HG03558 (cell line): ENCODE measurements around the gene ENPP6.
"Not testable (repeated sequence)": the region's sequence is repeated elsewhere in the genome, so short reads cannot be mapped to it uniquely, and the experiment has no call there.

ENCODE experiments used
- ATAC-seq: cut with Tn5 transposase; IDR thresholded peaks from one replicate; pipeline ENCODE4 v1.9.1; 2021; ENCODE audit warnings: moderate number of reproducible peaks; ENCODE audit not compliant: unreplicated experiment; ENCODE audit errors: extremely low read depth

ENPP6 gene

GRCh38 chr4:184153781-184154180, 63.9 kb downstream of the ENPP6 start:
- ATAC-seq: no peak

GRCh38 chr4:184151988-184152485, 65.6 kb downstream of the ENPP6 start:
- ATAC-seq: no peak

GRCh38 chr4:184150102-184150839, 67.4 kb downstream of the ENPP6 start:
- no peak for ATAC-seq

GRCh38 chr4:184148738-184149637, 68.7 kb downstream of the ENPP6 start:
- no peak for ATAC-seq

GRCh38 chr4:184147858-184148737, 69.6 kb downstream of the ENPP6 start:
- no peak for ATAC-seq

GRCh38 chr4:184146951-184147350, 70.7 kb downstream of the ENPP6 start:
- ATAC-seq: no peak

- no peak for ATAC-seq
Observed at GRCh38 chr4:184145596-184145995, 72.1 kb downstream of the ENPP6 start.

GRCh38 chr4:184143770-184144564, 73.7 kb downstream of the ENPP6 start:
- no peak for ATAC-seq

- no peak for ATAC-seq
Observed at GRCh38 chr4:184142121-184143000, 75.3 kb downstream of the ENPP6 start.

- not testable (repeated sequence) for ATAC-seq
Observed at GRCh38 chr4:184140901-184141300, 76.8 kb downstream of the ENPP6 start.

- ATAC-seq: no peak
Observed at GRCh38 chr4:184136525-184136924, 81.1 kb downstream of the ENPP6 start.

- ATAC-seq: no peak
Observed at GRCh38 chr4:184126800-184127199, 90.9 kb downstream of the ENPP6 start.

GRCh38 chr4:184122631-184123408, 94.9 kb downstream of the ENPP6 start:
- ATAC-seq: no peak

- ATAC-seq: no peak
Observed at GRCh38 chr4:184120549-184121127, 97.0 kb downstream of the ENPP6 start.

- ATAC-seq: no peak
Observed at GRCh38 chr4:184117662-184118199, 99.9 kb downstream of the ENPP6 start.

GRCh38 chr4:184115399-184115798, 102.3 kb downstream of the ENPP6 start:
- ATAC-seq: no peak

GRCh38 chr4:184114431-184114830, 103.2 kb downstream of the ENPP6 start:
- ATAC-seq: no peak
